Upper lobe of left lung (tissue), 4 donors: ENCODE data around the gene PARP9.

Experiments used
- EP300 ChIP-seq, 4 donors: sonication (generic); formaldehyde crosslinking; IDR thresholded peaks; one replicate each; pipeline ENCODE4 v1.5.1; 2017; ENCODE audit warnings: antibody characterized with exemption in 4 of 4, control low read depth in 2 of 4
- POLR2A ChIP-seq, 4 donors: fragments of 450-650 bp; IDR thresholded peaks; one replicate each; pipeline ENCODE4 v1.5.1; 2016 to 2017; ENCODE audit warnings: antibody characterized with exemption in 4 of 4, mild to moderate bottlenecking in 2 of 4
- POLR2AphosphoS5 ChIP-seq, 2 donors: sonication (generic); formaldehyde crosslinking; IDR thresholded peaks; one replicate each; pipeline ENCODE4 v1.5.1; 2017; ENCODE audit warnings: antibody characterized with exemption in 2 of 2

DNA sequence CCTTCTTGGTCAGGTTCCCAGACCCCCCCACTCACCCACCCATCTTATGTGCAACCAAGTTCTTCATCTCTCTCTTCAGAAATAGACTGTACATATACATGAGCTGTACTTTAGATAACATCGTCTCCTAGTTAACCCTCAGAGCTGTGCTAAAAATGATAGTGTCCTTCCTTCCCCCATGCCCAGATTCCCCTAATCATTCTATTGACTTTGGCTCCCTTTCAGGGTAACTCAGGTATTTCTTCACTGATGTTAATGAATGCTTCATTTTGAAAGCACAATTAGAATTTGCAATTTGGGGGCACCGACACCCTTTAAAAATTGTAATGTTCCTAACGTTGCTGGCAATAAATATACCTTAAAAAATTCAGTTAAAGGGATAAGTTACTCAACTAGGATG is 10.9 kb downstream of the PARP9 start:
- TF ChIP-seq EP300 (IDR thresholded peaks at IDR 0.05) (no peak), POLR2A (IDR thresholded peaks at IDR 0.05) (no peak), POLR2AphosphoS5 (IDR thresholded peaks at IDR 0.05) (no peak)
